Activated naive CD4-positive, alpha-beta T cell treated with anti-CD3 and anti-CD28 coated beads for 36 hours (primary cell): Measurements from ENCODE around the gene KCNQ5. TPM values are rescaled to one million over a fixed set of nuclear protein-coding genes. Genes with fewer than 3 reads are reported as not detected.
A peak's percentile ranks its signal among the peaks of the same experiment; 100 is the strongest.

Experiments used
- CTCF ChIA-PET: fragments of 350-600 bp; sonication (Branson Sonifier 250); formaldehyde crosslinking; loops from one replicate; lab custom pipeline; 2021; ENCODE audit warnings: antibody characterized with exemption; lab: Charles Lee
- DNase-seq: peaks from one replicate; pipeline ENCODE4 v3.0.0-alpha.2; 2020
- H3K27ac Mint-ChIP-seq: one replicate; pipeline ENCODE4 v1.8.0; 2021; ENCODE audit warnings: mild to moderate bottlenecking, mixed read lengths
- H3K27me3 Mint-ChIP-seq: one replicate; pipeline ENCODE4 v1.8.0; 2021; ENCODE audit warnings: low read depth, mixed read lengths
- H3K36me3 Mint-ChIP-seq: one replicate; pipeline ENCODE4 v1.8.0; 2021; ENCODE audit warnings: low read depth, mixed read lengths
- H3K4me1 Mint-ChIP-seq: one replicate; pipeline ENCODE4 v1.8.0; 2021; ENCODE audit warnings: low read depth, mixed read lengths
- H3K4me3 Mint-ChIP-seq: one replicate; pipeline ENCODE4 v1.8.0; 2021; ENCODE audit warnings: mild to moderate bottlenecking, moderate library complexity, mixed read lengths
- H3K9me3 Mint-ChIP-seq: one replicate; pipeline ENCODE4 v1.8.0; 2021; ENCODE audit warnings: mixed read lengths
- intact Hi-C: fragments of 100-400 bp; cut with micrococcal nuclease; formaldehyde crosslinking; loops from one replicate; pipeline ENCODE4 v1.15.1; 2023
- total RNA-seq, 2 experiments: library from RNA; stranded (reverse); gene quantifications; one replicate each; pipeline ENCODE4 v1.2.3, GENCODE V29; 2021

KCNQ5 gene
- total RNA-seq, 2 experiments from 2014 or later, result 11.8 to 12.0 TPM

DNA sequence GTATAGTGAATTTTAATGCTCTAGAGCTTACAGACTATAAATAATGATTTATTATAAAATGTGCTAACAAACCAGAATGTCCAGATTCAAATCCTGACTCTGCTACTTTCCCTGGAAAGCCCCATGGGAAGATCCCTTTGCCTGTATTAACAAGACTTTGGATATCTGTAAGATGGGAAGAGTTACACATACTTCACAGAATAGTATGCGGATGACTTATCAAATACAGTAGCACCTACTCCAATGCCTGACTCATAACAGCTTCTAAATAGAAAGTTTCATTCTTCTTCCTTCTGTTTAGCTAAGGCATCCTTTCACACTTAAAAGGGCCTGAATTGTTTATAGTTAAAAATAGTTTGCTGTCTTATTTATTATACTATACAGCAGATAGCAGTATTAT lies 166.3 kb downstream of the KCNQ5 start:
- peaks cover 10% of the 10 kb centered on the region for H3K4me1 Mint-ChIP-seq
- no peak for DNase-seq
- intact Hi-C loops, result loop anchor here (5.0 kb wide), 1 partner anchor 39 kb away; no protein-coding TSS in a partner anchor
- no peak overlapping the region for H3K4me3 Mint-ChIP-seq
- H3K27ac Mint-ChIP-seq, result no peak overlapping the region
- peaks cover 3% of the 10 kb centered on the region for H3K9me3 Mint-ChIP-seq
- H3K36me3 Mint-ChIP-seq, result peaks cover 13% of the 10 kb centered on the region
- CTCF ChIA-PET, result no interaction called here
- no peaks in the 10 kb centered on the region for H3K27me3 Mint-ChIP-seq

DNA sequence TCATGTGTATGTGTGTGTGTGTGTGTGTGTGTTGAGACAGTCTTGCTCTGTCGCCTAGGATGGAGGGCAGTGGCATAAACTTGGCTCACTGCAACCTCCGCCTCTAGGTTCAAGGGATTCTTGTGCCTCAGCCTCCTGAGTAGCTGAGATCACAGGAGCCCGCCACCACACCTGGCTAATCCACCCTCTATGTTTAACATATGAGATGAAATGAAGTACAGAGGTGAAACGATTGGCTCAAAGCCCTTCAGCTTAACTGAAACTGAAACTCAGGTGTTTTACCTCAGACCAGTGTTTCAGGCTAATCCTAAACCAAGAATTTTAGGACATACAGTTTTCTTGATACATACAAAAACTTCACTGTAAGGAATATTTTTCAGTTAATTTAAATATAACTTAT lies 167.3 kb downstream of the KCNQ5 start:
- Mint-ChIP-seq H3K27ac (no peak overlapping the region), H3K4me3 (no peak overlapping the region), H3K4me1 (peaks cover 10% of the 10 kb centered on the region), H3K36me3 (peaks cover 13% of the 10 kb centered on the region), H3K9me3 (peaks cover 3% of the 10 kb centered on the region), H3K27me3 (no peaks in the 10 kb centered on the region)
- DNase-seq, result no peak
- intact Hi-C loops, result loop anchor here (5.0 kb wide), 1 partner anchor 38 kb away; no protein-coding TSS in a partner anchor
- CTCF ChIA-PET, result interaction anchor here (0.8 kb wide), 1 partner anchor 344 kb away, joined by 3 read pairs; no protein-coding TSS in a partner anchor

DNA sequence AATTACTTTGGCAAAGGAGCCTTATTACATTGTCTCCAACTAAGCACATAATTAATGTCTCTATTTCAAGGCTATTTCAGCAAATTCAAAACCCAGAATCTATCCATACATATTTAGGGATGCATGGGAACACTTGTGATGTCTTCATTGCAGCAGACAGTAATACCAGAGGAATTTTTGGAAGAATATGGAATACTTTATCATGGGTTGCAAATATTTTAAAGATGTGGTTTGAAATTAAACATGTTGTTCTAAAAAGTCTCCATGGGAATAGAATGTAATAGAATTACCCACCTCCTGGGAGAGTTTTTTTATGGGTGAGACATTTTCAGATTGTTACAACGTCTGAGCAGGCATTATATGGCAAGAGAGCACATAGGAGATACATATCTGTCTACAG lies 170.8 kb downstream of the KCNQ5 start:
- Mint-ChIP-seq H3K27ac (no peak overlapping the region), H3K27me3 (no peaks in the 10 kb centered on the region), H3K9me3 (peaks cover 3% of the 10 kb centered on the region), H3K4me1 (peaks cover 8% of the 10 kb centered on the region), H3K36me3 (peaks cover 13% of the 10 kb centered on the region), H3K4me3 (no peak overlapping the region)
- CTCF ChIA-PET, result no interaction called here
- intact Hi-C loops, result loop anchor here (1.0 kb wide), 1 partner anchor 377 kb away; no protein-coding TSS in a partner anchor
- DNase-seq, result no peak

DNA sequence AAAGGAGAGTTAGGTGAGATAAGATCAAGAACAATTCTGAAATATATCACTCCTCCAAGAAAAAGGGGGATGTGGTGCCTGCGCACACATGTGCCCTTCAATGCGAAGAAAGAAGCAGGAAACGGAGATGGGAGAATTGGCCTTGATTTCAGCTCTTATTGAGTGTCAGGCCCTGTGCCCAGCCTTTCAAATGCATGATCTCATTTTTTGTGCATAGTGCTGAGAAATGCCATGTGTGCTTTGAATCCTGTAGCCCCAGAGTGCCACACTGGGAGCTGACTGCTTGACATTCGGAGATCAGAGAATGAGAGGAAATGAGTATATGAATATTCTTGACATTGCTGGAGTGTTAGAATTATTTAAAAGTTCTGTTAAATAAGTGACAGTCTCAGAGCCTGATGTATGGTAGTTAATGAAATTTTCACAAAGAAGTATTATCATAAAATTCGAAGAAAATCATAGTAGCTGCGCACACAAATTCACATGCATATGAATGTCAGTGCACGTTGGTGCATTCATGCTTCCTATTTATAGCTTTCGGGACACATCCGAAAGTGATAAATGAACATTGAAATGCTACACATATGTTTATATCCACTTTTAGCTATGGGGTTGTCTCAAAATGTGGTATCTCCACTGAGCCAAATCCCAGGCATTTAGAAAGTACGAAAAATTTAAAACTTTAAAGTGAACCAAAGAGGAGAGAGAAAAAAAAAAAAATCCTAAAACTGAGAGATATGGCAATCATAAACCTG lies 172.0 kb downstream of the KCNQ5 start:
- CTCF ChIA-PET, result no interaction called here
- no peak for DNase-seq
- Mint-ChIP-seq H3K27ac (no peak overlapping the region), H3K36me3 (peaks cover 15% of the 10 kb centered on the region), H3K4me1 (peaks cover 7% of the 10 kb centered on the region), H3K27me3 (no peaks in the 10 kb centered on the region), H3K9me3 (peaks cover 3% of the 10 kb centered on the region), H3K4me3 (no peak overlapping the region)
- intact Hi-C loops, result no loop called here

DNA sequence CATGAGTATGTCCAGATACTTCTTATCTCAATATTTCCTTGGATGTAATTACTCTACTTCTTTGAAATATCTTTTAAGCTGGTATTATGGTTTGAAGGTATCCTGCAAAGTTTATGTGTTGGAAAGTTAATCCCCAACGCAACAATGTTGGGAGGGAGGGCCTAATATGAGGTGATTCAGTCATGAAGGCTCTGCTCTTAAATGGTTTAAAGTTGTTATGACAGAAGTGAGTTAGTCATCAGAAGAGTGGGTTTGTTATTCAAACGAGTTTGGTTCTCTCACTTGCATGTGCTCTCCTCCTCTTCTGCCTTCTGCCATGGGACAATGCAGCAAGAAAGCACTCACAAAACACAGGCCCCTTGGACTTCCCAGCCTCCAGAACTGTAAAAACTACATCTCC lies 176.3 kb downstream of the KCNQ5 start:
- intact Hi-C loops, result no loop called here
- H3K27ac Mint-ChIP-seq, result no peak overlapping the region
- CTCF ChIA-PET, result no interaction called here
- no peaks in the 10 kb centered on the region for H3K27me3 Mint-ChIP-seq
- H3K4me1 Mint-ChIP-seq, result peaks cover 5% of the 10 kb centered on the region
- H3K4me3 Mint-ChIP-seq, result no peak overlapping the region
- peaks cover 2% of the 10 kb centered on the region for H3K36me3 Mint-ChIP-seq
- peaks cover 2% of the 10 kb centered on the region for H3K9me3 Mint-ChIP-seq
- no peak for DNase-seq

DNA sequence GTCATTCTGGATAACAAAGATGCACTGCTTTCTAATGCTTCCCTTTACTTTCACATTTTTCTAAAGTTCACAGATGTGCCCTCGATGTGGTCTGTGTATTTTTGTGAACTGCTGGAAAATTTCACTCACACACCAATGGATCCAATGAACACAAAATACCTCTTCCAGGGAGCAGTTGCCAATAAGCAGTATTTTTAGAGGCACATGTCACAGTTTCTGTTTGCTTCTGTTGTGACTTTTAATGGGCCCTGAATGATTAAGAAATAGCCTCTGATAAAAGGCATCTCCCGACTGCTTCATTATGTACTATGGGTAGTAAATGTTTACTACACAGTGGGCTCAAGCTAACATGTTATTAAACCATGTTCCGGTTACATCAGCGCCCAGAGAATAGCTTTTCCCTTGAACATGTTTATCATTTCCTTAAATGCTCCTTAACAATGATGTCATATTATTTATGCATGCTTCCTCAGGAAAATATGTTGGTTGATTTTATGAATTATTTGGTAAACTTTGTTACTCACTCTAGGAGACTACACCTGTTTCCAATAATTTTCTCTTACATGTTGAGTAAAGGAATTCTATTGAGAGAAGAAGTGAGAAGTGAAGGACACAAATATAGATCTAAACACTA lies 188.0 kb downstream of the KCNQ5 start:
- DNase-seq, result no peak
- Mint-ChIP-seq H3K36me3 (peaks cover 3% of the 10 kb centered on the region), H3K27me3 (no peaks in the 10 kb centered on the region), H3K4me1 (peaks cover 8% of the 10 kb centered on the region), H3K4me3 (no peak overlapping the region), H3K27ac (no peak overlapping the region), H3K9me3 (peaks cover 1% of the 10 kb centered on the region)
- CTCF ChIA-PET, result no interaction called here
- intact Hi-C loops, result no loop called here

DNA sequence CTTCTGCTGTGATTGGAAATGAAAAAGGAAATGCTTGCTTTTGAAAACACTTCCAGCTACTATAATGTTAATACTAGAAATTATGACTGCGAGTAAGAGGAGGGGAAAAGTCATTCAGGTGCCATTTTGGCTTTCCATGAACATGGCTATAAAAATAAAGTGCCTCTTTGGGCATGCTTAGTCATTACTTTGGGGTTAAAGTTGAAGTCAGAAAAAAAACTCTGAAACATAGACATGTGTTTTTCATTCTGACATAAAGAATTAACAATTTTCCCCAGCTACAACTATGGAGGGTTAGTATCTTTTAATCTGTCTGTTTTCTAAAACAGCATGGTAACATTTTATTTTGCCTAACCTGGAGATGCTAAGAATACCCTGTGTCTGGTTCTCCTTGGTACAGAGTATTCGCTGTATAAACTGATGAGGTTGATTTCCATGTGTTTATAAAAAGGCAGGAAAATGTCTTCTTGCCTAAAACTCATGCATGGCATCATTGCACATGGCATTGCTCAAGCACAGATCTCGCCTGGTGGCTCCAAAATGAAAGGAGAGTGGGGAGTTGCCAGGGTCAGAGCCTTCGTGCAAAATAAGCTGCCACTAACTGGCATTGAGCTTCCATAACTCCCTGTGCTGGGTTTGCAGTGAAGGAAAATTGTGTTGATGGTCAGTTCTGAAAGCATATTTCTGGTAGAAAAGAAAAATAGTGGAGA lies 188.9 kb downstream of the KCNQ5 start:
- no peak overlapping the region for H3K27ac Mint-ChIP-seq
- no peaks in the 10 kb centered on the region for H3K27me3 Mint-ChIP-seq
- H3K4me3 Mint-ChIP-seq, result no peak overlapping the region
- DNase-seq, result no peak
- H3K36me3 Mint-ChIP-seq, result peaks cover 3% of the 10 kb centered on the region
- H3K9me3 Mint-ChIP-seq, result peaks cover 1% of the 10 kb centered on the region
- CTCF ChIA-PET, result no interaction called here
- peaks cover 12% of the 10 kb centered on the region for H3K4me1 Mint-ChIP-seq
- intact Hi-C loops, result no loop called here

DNA sequence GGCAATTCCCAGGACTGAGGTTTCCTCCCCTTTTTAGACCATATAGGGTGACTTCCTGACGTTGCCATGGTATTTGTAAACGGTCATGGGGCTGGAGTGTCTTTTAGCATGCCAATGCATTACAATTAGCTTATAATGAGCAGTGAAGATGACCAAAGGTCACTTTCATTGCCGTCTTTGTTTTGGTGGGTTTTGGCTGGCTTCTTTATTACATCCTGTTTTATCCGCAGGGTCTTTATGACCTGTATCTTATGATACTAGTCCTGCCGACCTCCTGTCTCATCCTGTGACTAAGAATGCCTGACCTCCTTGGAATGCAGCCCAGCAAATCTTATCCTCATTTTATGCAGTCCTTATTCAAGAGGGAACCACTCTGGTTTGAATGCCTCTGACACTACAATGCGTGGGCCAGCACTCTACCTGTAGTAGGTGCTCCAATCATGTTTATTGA lies 190.1 kb downstream of the KCNQ5 start:
- Mint-ChIP-seq H3K36me3 (peaks cover 3% of the 10 kb centered on the region), H3K4me1 (peaks cover 18% of the 10 kb centered on the region), H3K9me3 (peaks cover 1% of the 10 kb centered on the region), H3K27me3 (no peaks in the 10 kb centered on the region), H3K27ac (no peak overlapping the region), H3K4me3 (no peak overlapping the region)
- no peak for DNase-seq
- intact Hi-C loops, result no loop called here
- CTCF ChIA-PET, result no interaction called here

DNA sequence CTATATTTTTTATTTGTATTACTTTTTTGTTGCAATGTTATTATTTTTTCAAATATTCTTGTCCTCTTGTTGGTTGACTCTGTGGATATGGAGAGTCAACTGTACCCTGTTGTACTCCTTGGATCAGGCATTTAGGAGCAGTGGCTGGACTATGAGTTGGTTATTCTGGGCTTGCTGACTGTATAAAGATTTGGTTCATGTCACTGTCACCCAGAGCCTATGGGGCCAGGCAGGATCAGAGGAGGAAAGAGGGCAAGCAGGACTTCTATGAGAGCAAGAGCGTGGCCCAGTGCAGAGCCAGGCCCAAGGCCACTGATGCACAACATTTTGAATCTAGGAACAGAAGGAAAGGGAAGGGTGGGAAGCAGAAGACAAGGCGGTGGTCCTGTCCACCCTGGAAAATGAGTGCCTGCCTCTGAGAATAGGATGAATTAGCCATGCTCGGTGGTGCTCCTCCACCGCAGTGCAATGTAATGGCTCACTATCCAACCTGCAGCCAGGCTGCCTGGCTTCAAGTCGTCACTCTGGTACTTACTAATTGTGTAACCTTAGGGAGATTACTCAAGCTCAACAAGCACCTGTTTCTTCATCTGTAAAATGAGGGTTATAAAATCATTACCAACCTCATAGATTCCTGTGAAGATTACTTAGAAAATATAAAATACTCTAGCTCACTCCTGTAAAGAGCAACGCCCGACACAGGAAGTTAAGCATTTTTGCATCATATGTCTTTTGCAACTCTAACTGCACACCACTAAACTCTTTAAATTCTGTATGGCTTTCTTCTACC lies 192.1 kb downstream of the KCNQ5 start:
- no peaks in the 10 kb centered on the region for H3K36me3 Mint-ChIP-seq
- intact Hi-C loops, result no loop called here
- no peak overlapping the region for H3K4me3 Mint-ChIP-seq
- H3K27me3 Mint-ChIP-seq, result no peaks in the 10 kb centered on the region
- no peak overlapping the region for H3K27ac Mint-ChIP-seq
- H3K9me3 Mint-ChIP-seq, result no peaks in the 10 kb centered on the region
- CTCF ChIA-PET, result interaction anchor here (0.6 to 0.7 kb wide), 2 partner anchors 32 to 356 kb away, joined by 3 read pairs; no protein-coding TSS in a partner anchor
- peaks cover 18% of the 10 kb centered on the region for H3K4me1 Mint-ChIP-seq
- no peak for DNase-seq

DNA sequence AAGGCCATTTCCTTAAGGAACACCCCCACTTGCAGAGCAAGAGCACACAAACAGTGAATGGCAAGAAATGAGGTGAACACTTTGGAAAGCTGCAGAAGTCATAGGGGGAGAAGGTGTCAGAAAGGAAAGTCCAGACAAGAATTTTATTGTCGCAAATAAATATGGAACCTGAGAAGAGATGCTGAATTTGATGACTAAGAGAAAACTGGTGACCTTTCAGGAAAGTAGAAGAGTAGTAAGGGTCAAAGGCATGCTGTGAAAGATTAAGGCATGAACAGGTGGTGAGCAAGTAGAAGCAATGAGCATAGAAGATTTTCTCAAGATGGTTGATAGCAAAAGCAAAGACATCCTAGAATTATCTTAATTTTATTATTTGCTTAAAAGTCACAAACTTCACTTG lies 194.2 kb downstream of the KCNQ5 start:
- H3K36me3 Mint-ChIP-seq, result no peaks in the 10 kb centered on the region
- no peak overlapping the region for H3K27ac Mint-ChIP-seq
- DNase-seq, result no peak
- H3K4me1 Mint-ChIP-seq, result peaks cover 13% of the 10 kb centered on the region
- H3K4me3 Mint-ChIP-seq, result no peak overlapping the region
- no peaks in the 10 kb centered on the region for H3K27me3 Mint-ChIP-seq
- intact Hi-C loops, result no loop called here
- CTCF ChIA-PET, result no interaction called here
- no peaks in the 10 kb centered on the region for H3K9me3 Mint-ChIP-seq

DNA sequence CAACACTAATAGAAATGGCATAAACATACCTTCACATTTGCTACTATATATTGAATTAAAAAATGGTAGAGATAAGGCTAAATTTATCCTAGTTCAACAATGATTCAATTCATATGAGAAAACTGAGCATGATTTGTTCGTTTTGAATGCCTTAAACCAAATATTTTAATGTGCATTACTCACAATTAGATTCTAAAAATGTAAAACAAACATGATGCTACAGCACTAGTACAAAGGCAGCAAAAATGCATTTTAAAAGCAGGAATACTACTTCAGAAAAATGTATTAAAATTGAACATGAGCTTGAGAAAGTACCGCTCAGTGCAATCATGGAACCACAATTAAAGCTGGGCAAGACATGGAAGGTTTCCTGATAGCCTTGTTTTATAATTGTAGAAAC lies 195.3 kb downstream of the KCNQ5 start:
- H3K27ac Mint-ChIP-seq, result no peak overlapping the region

DNA sequence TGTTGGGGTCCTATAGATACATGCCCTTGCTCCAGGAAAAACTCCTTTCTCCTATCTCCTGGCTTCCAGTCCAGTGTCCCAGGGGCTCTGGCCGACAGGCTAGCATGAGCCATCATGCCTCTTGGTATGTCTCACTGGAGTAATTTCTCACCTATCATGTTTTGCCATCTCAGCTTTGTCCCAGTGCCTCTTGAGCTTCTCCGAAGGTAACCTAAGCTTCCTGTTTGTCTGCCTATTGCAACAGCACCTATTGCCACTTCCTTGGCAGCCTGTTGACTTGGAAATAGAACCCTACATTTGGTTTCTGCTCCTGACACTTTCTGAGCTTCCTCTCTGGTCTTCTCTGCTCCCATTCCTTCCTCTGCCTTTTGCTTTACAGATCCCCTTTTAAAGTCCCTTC lies 197.7 kb downstream of the KCNQ5 start:
- intact Hi-C loops, result no loop called here

More for the DNA sequence above, 195.3 kb downstream of the KCNQ5 start:
- DNase-seq, result no peak
- intact Hi-C loops, result no loop called here
- H3K9me3 Mint-ChIP-seq, result no peaks in the 10 kb centered on the region
- H3K4me1 Mint-ChIP-seq, result peaks cover 13% of the 10 kb centered on the region
- H3K36me3 Mint-ChIP-seq, result no peaks in the 10 kb centered on the region
- H3K4me3 Mint-ChIP-seq, result no peak overlapping the region
- H3K27me3 Mint-ChIP-seq, result no peaks in the 10 kb centered on the region
- CTCF ChIA-PET, result no interaction called here

More for the DNA sequence above, 197.7 kb downstream of the KCNQ5 start:
- DNase-seq, result peak; percentile 19
- Mint-ChIP-seq H3K4me3 (no peak overlapping the region), H3K9me3 (no peaks in the 10 kb centered on the region), H3K27ac (no peak overlapping the region), H3K4me1 (peaks cover 16% of the 10 kb centered on the region), H3K36me3 (no peaks in the 10 kb centered on the region), H3K27me3 (no peaks in the 10 kb centered on the region)
- CTCF ChIA-PET, result interaction anchor here (0.6 to 0.8 kb wide), 2 partner anchors 213 to 386 kb away, joined by 3 to 4 read pairs; no protein-coding TSS in a partner anchor
